ENCODE results near the gene UNC13D.

UNC13D gene

DNA sequence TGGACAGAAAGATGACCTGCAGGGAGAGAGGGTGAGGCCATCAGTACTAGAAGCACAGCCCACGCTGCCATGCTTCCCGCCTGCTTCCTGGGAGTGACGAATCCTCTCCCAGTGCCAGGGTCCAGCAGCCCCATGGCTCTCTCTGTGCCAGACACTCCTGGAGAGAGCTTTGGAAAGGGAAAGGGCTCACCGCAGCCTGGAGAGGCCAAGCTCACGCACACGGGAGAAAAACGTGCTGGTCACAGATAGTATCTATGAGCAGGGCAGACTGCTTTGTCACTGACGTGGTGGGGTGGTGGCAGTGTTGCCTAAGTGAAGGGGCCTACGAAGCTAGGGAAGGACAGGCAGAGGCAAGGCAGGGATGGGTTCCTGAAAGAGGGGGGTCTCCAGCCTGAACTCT lies 5.5 kb upstream of the UNC13D start:
- DNase-seq (ENCODE audit: low read depth), result no peak

DNA sequence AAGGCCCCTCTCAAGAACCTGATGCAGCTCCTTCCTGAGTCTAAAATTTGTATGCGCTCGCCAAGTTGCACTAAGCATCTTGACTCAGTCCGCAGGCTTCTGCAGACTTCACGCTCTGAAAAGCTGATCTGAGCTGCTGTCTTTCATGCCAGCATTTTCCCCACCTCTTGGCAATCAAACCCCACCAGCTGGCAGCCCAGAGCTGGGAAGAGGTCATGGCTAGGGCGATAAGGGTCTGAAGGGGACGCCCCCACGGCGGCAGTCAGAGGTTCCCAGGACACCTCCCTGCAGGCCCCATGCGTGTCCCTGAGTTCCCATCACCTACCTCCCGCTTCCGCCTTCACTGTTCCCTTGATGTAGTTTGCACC lies 5.1 kb upstream of the UNC13D start:
- no peak for DNase-seq (ENCODE audit: low read depth)

DNA sequence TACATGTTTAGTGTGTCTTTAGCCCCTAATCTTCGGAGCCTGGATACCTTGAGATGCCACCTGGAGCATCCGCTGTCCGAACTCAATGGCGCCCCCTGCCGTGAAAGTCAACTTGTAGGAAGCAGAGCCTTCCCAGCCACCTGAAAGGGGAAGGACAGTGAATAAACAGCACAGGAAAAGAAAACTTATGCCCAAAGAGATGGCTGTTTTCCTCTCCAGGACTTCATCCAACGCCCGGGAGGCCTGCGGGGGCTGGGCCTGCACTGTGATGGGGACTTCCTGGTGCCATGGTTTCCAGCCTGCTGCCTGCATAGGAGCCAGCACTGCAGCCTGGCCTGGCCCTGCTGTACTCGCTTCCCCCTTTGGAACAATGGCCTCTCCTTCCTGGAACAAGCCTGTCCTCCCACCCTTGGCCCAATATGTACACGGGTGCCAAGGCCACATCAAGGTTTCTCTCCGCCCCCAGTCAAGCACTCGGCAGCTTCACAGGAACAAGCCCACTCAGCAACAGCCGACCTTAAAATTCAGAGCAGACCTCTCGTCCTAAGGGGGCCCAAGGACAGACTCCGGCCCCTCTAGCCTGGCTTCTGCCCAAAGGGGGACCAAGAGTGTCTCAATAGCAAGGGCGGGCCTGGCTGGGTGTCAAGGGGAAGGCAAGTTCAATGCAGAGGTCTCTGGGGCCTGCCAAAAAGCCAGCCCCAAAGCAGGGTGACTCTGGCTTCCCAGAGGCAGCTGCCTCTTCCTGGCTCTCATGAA lies 4.5 kb upstream of the UNC13D start:
- no peak for DNase-seq (ENCODE audit: low read depth)

DNA sequence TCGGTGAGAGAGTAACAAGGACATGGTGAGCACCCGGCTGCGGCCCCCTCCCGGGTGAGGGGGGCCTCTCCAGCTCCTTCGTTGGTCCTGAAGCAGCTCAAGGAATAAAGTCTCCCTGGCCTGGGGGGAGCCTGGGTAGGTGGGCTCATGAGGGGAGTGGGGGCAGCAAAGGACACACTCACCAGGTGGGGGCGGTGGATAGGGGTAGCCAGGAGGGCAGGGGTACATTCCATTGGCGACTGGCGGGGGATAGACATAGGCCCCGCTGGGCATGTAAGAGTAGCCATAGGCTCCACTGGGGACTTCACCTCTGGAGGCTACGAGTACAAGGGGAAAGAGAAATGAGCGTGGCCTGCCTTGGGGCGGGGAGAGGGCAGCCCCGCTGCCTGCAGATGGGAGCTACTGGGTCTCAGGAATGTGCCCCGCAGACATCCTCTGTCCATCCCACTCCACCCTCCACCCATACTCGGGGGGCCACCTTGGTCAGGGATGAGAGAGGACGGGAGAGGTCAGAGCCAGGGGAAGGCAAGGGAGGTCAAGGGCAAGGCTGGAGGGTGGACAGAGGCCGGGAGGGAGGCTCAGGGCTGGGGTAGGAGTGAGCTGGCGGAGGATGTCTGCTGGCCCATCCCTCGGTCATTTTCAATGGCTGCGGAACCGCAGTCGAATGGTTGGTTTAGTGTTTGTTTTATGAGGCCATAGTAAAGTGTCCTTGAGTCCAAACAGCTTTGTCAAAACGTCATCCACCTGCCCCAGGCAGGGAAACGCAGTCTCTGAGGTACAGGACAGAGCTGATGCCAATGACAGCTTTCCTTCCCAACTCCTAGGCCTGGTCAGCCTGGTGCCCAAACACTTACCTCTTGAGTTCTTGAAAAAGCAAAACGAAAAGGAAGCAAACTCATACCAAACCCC lies 3.7 kb upstream of the UNC13D start:
- DNase-seq (ENCODE audit: low read depth), result no peak

DNA sequence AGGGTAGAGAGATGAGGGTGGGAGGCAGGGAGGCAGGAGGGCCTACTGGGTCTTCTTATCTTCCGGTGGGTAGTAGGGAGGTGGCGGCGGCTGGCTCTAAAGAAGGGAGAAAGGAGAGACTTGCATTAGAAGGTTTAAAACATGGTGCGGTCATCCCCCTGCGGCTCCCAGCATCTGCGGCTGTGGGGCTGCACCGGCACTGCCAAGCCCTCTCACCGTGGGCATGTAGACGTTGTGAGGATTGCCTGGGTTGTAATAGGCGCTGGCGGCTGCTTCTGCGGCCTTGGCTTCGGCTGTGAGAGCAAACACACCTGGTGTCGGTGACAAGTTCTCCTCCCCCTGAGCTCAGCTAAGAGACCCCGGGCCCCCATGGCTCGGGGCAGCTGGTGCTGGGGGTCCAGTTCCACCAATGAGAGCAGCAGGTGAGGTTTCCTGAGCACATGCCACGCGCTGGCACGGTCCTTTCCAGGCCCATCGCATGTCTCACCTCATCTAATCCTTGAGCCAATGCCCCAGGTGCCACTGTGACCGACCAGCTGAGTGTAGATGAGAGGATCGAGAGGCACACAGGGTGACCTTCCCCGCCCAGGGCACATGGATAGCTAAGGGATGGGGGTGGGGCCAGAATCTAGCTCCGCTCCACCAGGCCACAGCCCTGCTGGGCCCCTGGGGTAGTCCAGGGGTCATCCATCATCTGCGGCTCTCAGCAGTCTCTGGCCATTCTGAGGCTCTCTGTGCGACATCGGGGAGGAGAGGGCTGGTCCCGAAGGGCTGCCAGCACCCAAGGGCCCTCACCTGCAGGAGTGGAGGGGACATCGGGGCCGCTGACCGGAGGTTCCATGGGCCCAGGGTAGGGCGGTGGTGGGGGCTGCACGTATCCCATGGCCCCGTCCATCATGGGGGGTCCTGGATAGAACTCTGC lies 2.7 kb upstream of the UNC13D start:
- no peak for DNase-seq (ENCODE audit: low read depth)

DNA sequence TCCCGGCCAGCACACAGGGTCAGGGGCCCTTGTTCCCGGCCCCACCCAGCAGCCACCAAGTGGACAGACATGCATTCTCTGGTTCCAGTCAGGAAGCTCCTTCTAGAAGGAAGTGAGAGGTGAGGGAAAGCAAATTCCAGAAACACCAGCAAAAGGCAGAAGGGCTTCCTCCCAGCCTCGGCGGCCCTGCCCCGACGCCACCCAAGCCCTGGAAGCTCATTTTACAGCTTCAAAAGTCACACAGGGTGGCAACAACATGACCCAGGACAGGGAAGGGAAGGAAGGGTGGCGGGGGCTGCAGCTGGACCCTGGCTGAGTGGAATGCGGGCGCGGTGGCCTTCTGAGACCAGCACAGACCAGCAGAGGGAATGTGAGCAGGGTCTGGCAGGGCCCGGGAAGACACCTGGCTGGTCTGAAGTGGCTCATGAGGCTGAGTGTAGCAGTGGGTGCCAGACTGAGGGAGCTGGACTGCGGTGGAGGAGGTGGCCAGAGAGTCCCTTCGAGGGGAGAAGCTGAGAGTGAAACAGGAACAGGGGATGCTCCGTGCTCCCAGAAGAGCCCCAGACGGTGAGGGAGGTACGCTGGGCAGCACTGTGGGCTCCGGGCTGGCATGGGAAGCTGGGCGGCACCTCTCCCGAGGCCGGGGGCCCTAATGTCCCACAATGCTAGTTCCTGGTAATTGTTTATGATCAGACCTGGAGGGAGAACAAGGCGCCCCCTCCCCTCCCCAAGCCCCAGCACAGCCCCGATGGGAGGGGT lies 1.9 kb upstream of the UNC13D start:
- DNase-seq (ENCODE audit: low read depth), result no peak

DNA sequence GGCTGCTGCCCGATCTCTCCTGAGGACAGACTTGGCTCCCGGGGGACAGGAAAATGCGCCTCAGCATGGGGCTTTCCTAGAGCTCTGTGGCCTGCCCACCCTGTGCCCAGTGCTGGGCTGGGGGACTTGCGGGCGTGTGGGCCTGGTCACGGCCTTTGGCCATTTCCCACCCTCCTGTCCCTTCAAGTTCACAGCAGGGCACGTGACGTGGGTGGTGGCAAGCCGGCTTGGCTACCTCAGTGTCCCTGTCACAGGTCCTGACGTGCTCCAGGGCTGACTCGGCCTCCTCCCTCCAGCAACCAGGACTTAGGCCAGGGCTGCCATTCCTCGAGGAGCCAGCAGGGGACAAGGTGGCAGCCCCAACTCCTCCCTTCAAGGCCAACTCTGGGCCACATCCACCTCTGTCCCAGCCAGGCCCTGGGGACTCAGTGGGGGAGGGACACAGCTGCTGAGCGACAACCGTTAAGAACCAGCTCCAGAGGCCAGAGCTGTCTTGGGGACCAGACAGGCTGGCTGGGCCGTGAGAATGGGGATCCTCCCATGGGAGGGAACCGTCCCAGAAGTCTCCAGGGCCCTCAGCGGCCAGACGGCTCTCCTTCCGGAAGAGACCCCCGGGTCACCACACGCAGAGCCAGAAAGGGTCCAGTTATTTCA lies 981 bp upstream of the UNC13D start:
- no peak for DNase-seq (ENCODE audit: low read depth)

DNA sequence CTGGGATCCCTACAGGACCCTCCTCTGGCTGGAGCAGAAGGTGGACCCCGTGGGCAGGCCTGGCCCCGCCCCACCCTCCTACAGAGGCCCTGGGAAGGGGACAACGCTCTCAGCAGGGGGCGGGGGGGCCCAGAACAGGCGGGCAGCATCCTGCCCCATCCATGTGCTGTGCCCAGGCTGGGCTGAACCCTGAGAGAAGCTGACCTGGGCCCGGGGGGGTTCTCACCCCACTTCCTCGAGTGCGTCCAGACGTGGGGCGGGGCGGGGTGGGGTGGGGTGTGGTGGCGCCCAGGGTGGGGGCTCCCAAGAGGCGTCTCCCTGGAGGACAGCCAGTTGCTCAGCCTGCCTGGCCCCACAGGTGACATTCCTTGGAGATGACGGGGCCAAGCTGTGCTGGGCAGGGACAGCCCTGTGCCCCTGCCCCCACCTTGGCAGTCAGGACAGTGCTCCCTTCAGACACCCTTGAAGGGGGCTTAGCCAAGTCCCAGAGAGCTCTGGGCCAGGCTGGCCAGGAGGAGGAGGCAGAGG lies 390 bp upstream of the UNC13D start:
- DNase-seq (ENCODE audit: low read depth), result no peak

DNA sequence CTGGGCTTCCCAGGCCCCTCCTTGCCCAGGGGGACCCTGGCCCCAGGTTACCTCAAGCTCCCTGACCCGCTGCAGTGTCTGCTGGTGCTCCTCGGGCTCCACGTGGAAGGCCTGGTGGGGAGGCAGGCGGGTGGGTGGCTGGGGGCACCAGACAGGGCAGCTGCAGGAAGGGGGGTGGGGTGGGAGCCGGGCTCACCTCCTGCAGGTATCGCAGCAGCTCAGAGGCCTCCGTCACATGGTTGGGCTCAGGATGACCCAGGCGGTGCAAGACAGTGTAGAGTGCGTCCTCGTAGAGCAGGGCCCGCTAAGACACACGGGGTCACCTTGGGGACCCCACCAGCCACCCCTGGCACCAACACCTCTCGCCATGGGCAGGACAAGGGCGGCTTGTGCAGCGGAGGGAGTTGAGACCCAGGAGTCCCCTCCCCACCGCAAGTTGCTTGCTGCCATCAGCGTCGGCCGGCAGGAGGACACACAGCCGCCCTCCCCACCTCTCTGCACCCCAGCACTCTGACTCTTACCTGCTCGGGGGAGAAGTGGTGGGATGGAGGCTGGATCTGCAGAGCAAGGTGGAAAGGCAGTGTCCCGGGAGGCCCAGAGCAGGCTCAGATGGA lies 1.1 kb downstream of the UNC13D start:
- DNase-seq (ENCODE audit: low read depth), result no peak

DNA sequence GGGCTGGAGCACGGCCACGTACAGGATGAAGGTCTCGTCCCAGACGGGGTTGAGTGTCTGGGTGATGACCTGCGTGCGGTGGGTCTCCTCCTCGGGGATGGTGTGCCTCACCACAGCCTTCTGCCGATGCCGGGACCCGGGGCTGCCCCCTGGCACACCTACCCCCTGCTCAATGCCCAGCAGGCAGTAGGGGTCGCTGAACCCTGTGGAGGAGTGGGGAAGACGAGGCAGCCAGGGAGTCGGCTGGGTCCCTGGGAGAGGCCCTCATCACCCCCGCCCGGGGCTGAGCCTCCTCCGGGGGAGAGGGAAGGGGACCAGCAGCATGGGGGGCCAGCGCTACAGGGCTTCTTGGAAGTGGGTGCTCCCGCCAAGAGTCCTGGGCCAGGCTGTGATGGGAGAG lies 1.8 kb downstream of the UNC13D start:
- DNase-seq (ENCODE audit: low read depth), result no peak

DNA sequence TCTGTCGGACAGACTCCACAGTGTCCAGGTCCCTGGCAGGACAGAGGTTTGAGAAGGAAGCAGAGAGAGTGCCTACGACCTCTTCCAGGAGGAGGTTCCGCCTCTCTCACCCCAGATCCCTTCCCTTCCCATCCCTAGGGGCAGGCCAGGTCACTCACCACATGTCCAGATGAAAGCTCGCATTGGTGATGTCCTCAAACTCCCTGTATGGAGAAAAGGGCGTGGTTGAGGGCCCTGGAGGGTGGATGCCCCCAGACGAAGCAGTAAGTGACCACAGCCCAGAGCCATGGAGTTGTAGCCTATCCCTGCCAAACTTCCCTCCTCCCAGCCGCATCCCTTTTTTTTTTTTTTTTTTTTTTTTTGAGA lies 3.4 kb downstream of the UNC13D start:
- DNase-seq (ENCODE audit: low read depth), result no peak

DNA sequence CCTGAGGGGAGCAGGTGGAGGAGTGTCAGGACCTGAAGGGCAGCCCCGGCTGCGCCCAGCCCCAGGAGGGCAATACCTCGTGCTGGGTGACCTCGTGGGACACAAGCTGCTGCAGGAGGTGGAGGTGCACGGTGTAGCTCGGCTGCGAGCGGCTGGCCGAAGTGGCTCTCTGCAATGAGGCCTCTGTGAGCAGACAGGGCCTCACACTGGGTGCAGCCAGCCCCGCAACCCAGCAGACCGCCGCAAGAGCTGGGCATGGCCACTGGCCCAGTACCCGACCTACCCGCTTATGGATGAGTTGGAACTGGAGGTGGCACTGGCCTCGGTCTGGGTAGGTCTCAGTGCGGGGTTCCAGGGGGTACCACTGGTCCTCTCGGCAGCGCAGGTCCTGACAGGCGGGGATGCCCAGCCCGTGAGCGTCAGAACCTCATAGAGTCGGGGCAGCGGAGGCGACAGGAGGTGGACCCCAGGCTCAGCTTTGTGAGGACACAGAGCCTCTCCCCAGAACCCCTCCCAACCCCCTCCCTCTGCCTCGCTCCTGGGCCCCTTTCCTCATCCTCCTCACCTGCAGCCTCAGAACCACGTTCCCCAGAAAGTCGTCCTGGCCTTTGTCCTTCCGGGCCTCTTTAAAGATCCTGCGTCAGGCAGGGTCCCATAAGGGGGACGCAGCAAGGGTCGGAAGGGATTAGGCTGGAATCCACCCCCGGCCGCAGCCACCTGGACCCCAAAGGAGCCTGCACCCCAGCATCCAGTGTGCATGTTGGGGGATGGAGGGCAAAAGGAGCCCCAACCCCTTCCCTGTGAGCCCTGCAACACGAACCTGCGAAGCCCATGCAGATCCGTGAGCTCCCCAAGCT lies 4.0 kb downstream of the UNC13D start:
- no peak for DNase-seq (ENCODE audit: low read depth)

DNA sequence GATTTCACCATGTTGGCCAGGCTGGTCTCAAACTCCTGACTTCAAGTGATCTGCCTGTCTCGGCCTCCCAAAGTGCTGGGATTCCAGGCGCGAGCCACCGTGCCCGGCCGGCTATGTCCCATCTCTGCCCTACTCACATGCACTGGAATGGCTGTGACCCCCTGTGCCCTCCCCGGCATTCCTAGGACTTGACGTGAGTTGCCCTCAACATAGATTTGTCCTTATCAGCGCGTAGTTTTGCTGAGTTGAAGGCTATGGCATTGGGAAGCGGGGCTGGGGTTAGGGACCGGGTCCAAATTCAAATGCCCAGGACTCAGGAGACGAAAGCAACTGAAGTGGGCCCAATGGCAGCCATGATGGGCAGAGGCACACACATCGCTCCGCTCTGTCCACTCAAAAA lies 5.8 kb downstream of the UNC13D start:
- DNase-seq (ENCODE audit: low read depth), result no peak

DNA sequence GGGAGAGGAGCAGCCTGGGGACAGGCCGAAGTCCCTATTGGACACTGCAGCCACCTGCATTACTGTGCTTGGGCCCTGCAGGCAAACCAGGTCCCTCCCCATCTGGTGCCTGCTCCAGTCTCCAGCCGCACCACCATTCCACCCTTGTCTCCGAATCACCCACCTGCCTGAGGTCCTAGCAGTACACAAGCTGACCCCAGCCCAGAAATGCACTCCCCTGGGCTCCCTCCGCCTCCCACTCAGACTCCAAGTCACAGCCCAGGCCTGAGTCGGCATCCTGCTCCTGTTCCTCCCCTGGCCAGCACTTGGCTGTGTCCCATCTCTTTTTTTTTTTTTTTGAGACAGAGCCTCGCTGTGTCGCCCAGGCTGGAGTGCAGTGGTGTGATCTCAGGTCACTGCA lies 6.3 kb downstream of the UNC13D start:
- no peak for DNase-seq (ENCODE audit: low read depth)

DNA sequence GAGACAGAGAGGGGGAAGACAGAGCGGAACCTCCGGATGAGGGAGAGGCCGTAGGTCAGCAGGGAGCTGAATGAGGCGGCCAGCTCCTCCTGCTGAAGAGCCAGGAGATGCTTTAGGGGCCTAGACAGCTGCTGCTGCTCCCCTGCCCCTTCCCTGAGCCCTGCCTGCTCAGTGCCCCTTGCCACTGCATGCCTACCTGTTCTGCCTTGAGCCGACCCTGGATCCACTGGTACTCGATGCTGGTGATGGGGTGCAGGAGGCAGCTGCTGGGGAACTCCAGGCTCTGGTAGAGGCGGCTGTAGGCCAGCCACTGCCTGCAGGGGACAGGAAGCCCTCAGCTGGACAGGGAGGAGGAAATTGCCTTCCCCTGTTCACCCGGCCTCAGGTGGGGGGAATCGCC lies 7.6 kb downstream of the UNC13D start:
- no peak for DNase-seq (ENCODE audit: low read depth)

DNA sequence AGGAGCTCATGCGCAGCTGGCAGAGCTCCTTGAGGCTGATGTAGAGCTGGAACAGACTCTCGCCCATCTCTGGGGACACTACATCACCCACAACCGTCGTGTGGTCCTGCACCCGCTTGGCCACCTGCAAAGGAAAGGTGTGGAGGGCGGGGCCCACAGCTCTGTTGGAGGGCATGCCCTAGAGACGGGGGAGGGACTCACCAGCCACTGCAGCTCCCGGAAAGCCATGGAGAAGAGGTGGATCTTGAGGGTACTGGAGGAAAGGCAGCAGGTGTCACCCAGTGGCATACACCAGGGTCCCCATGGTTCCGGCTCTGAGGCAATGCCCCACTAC lies 8.6 kb downstream of the UNC13D start:
- DNase-seq (ENCODE audit: low read depth), result no peak

DNA sequence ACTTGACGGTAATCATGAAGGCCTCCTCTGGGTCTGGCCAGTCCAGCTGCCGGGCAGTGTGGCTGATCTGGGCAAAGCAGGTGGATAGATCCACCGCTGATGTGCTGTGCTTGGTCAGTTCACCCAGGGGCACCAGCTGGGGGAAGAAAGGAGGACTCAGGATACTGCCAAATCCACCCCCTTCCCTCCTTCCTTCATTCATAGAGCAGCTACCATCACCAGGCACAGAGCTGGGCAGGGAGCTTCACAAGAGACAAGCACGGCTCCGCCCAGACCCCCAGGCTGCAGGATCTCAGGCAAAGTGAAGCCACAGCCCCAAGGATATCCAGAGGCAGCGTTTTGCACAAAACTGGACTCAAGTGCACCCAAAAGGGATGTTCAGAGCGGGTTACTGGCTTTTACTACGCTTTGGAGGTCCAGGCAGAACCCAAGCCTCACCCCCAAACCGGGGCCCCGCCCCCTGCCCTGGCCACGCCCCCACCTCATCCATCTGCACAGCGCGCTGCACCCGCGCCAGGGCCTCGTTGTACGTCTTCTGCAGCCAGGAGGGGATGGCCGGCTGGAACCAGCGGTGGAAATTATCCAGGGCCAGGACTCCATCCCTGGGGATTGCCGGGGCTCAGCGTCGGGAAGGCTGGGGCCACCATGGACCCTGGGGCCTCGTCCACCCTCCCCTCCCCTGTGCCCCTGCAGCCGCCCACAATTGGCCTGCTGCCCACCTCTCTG lies 9.1 kb downstream of the UNC13D start:
- DNase-seq (ENCODE audit: low read depth), result no peak

DNA sequence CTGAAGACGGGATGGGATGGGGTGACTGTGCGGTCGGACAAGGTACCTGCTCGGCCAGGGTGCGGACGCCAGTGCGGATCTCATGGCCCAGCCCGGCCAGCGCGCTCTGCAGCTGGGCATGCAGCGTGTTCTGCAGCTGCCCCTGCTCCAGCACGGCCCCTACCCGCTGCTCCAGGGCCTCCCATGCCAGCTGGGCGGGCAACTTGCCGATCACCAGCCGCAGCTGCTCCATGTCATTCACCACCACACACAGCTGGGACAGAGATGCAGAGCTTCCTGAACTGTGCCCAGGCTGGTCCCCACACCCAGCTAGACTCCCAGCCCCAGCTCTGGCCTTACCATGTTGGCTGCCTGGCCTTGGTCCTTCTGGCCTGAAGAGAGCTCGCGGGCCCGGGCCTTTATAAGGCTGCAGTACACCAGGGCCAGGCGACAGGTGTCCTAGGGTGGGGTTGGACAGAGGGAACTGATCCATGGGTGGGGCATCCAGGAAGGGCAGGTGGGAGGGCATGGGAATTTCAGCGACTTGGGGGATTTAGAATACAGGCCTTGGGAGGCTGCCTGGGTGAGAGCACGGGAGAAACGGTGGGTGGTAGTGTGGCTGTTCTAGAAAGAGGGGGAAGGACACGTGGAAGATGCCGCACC lies 9.8 kb downstream of the UNC13D start:
- no peak for DNase-seq (ENCODE audit: low read depth)
